COLO668 (cell line): ENCODE measurements around the gene AXIN1.
"Not testable (repeated sequence)": the region's sequence is repeated elsewhere in the genome, so short reads cannot be mapped to it uniquely, and the experiment has no call there.

Source experiments
- DNase-seq: peaks from one replicate; lab custom pipeline; 2025; ENCODE audit not compliant: unreplicated experiment; lab: John Stamatoyannopoulos, UW

The AXIN1 gene, protein sequence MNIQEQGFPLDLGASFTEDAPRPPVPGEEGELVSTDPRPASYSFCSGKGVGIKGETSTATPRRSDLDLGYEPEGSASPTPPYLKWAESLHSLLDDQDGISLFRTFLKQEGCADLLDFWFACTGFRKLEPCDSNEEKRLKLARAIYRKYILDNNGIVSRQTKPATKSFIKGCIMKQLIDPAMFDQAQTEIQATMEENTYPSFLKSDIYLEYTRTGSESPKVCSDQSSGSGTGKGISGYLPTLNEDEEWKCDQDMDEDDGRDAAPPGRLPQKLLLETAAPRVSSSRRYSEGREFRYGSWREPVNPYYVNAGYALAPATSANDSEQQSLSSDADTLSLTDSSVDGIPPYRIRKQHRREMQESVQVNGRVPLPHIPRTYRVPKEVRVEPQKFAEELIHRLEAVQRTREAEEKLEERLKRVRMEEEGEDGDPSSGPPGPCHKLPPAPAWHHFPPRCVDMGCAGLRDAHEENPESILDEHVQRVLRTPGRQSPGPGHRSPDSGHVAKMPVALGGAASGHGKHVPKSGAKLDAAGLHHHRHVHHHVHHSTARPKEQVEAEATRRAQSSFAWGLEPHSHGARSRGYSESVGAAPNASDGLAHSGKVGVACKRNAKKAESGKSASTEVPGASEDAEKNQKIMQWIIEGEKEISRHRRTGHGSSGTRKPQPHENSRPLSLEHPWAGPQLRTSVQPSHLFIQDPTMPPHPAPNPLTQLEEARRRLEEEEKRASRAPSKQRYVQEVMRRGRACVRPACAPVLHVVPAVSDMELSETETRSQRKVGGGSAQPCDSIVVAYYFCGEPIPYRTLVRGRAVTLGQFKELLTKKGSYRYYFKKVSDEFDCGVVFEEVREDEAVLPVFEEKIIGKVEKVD

DNA sequence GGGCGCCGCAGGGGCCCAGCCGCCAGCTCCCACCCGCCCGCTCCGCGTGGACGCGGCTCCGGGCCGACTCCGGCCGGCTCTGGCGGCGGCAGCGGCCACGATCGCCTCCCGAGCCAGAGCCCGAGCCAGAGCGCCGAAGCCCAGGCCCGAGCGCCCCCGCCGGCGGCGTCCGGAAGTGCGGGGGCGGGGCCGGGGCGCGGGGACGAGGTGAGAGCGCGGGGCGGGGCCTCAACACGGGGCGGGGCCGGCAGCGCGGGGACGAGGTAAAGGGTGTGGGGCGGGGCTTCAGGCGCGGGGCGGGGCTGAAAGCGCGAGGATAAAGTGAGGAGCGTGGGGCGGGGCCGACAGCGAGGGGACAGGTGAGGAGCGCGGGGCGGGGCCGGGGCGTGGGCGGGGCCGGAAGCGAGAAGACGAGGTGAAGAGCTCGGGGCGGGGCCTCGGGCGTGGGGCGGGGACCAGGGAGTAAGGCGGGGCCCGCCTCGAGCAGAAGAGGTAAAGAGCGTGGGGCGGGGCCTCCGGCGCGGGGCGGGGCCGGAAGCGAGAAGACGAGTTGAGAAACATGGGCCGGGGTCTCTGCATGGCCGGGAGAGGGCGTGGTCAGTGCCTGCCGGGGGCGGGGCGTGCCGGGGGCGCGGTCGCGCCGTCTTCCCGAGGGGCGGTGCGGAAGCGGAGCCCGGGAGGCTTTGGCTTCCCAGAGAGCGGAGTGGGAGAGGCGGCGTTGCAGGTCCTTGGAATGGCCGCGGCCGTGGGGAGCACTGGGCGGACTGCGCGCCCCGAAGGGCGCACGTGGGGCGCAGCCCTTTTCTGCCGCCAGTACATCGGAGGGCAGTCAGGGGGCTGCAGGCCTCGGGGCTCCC lies at the start of gene AXIN1:
AXIN1 (minus strand) TSS at position 177 of the 857 bp plus-strand sequence. CDS start 5,698 bp downstream, outside the sequence.
- DNase-seq = peak; percentile 99

GRCh38 chr16:401468-402348 lies 49.2 kb upstream of the AXIN1 start, which contains the start of gene DECR2:
TSS of gene DECR2 (plus strand) at chr16:401885. CDS start at chr16:401964, 79 bp downstream.
- DNase-seq = peak; percentile 96

DNA sequence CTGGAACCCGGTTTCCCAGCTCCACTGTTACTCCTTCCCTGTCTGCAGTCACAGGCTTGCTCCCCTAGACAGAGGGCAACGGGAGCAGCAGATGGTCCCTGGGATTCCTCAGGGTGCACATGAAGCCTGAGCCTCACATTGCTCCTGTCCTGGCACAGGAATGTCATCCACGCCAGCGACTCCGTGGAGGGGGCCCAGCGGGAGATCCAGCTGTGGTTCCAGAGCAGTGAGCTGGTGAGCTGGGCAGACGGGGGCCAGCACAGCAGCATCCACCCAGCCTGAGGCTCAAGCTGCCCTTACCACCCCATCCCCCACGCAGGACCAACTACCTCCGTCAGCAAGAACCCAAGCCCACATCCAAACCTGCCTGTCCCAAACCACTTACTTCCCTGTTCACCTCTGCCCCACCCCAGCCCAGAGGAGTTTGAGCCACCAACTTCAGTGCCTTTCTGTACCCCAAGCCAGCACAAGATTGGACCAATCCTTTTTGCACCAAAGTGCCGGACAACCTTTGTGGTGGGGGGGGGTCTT lies 47.6 kb upstream of the AXIN1 start:
- DNase-seq = no peak

GRCh38 chr16:399340-400019 lies 47.0 kb upstream of the AXIN1 start:
- DNase-seq = no peak

DNA sequence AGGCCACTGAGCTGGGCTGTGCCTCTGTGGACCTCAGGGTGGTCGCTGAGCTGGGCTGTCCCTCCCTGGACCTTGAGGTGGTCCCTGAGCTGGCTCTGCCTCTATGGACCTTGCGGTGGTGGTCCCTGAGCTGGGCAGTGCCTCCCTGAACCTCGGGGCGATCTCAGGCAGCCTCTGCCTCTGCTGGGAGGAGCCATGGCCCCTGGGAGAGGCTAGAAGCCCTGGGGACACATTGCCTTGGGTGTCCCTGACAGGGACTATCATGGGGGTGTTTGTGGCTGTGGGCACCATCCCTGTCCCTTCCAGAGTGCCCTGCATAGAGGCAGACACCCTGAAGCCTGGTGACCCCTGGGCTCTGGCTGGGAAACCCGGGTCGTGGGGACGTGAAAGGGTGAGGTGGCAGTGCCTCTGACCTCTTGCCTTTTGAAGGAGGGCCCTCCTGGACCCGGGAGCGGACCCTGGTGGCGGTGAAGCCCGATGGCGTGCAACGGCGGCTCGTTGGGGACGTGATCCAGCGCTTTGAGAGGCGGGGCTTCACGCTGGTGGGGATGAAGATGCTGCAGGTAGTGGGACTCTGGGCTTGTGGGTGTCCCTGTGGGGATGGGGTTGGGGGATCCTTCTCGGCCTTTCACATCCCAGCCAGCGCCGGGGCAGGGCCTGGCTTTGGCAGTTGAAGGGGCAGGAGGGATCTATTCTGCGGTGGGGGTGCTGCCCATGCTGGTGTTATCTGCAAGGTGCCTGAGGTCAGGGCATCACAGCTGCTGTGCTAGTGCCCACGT lies 46.2 kb upstream of the AXIN1 start:
- DNase-seq = no peak

GRCh38 chr16:397736-398332 lies 45.3 kb upstream of the AXIN1 start:
- peak; percentile 29 for DNase-seq

GRCh38 chr16:397135-397661 lies 44.7 kb upstream of the AXIN1 start, which contains the start of gene NME4:
TSS of gene NME4 (plus strand) at chr16:397199. CDS start at chr16:397223, 24 bp downstream.
- peak; percentile 48 for DNase-seq

- DNase-seq = no peak
Observed at GRCh38 chr16:396605-397004, 44.1 kb upstream of the AXIN1 start.

DNA sequence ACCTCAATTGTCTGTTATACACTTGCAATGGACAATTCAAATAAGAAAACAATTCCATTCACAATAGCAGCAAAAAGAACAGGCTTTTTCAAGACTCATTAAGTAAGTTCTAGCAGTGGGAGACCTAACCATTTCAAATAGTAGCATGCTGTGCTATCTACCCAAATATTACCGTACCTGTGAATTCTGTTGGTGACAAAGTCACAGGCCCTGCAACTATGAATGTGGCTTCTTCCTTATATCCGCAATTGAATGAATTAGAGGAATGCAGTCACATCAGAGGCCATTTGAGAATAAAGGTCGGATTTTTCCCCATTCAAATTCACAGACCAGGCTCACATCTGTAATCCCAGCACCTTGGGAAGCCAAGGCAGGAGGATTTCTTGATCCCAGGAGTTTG lies 43.7 kb upstream of the AXIN1 start:
- DNase-seq = no peak

DNA sequence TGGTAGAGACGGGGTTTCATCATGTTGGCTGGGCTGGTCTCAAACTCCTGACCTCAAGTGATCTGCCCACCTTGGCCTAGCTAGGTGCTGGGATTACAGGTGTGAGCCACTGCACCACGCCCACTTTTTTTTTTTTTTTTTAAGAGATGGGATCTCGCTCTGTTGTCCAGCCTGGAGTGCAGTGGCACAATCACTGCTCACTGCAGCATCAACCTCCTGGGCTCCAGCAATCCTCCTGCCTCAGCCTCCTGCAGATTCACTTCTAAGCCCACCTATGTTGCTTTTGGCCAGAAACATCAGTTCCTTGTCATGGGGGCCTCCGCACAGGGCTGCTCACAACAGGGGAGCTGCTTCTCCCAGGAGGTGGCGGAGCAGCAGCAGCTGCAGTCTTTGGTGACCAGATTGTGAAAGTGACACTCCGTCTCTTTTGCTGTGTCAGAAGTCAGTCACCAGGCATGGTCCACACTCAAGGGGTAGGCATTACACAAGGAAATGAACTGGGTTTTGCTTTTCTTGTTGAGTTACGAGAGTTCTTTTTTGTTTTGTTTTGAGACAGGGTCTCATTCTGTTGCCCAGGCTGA lies 40.0 kb upstream of the AXIN1 start:
- no peak for DNase-seq

DNA sequence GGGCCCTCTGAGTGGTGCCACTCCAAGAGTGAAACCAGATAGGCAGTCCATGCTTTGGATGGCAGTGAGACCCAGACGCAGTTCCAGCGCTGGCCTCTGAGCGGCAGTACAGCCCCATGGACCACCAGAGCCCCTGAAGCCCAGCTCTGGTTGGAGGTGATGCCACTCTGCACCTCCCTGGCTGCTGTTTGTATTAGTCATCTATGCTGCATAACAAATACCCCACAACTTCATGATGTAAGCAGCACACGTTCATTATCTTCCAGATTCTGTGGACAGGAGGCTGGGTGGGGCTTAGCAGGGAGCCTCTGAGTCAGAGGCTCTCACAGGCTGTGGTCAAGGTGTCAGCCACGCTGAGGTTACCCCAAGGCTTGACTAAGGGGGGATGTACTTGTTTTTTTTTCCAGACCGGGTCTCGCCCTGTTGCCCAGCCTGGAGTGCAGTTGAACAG lies 39.4 kb upstream of the AXIN1 start:
- peak; percentile 65 for DNase-seq

GRCh38 chr16:389352-389751 lies 36.8 kb upstream of the AXIN1 start:
- no peak for DNase-seq

DNA sequence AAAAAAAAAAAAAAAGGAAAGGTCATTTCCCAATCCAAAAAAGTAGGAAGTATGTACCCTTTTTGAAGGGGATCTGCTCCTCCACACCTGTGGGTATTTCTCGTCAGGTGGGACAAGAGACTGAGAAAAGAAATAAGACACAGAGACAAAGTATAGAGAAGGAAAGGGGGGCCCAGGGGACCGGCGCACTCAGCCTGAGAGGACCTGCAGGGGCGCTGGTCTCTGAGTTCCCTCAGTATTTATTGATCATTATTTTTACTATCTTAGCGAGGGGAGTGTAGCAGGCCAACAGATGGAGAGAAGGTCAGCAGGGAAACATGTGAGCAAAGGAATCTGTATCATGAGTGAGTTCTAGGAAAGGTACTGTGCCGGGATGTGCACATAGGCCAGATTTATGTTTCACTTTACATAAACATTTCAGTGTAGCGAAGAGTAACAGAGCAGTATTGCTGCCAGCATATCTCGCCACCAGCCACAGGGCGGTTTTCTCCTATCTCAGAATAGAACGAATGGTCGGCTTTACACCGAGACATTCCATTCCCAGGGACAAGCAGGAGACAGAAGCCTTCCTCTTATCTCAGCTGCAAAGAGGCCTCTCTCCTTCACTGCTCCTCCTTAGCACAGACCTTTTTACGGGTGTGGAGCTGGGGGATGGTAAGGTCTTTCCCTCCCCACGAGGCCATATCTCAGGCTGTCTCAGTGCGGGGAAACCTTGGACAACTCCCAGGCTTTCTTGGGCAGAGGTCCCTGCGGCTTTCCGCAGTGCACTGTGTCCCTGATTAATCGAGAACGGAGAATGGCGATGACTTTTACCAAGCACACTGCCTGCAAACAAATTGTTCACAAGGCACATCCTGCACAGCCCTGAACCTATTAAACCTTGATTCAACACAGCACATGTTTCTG lies 35.5 kb upstream of the AXIN1 start:
- DNase-seq = not testable (repeated sequence)

DNA sequence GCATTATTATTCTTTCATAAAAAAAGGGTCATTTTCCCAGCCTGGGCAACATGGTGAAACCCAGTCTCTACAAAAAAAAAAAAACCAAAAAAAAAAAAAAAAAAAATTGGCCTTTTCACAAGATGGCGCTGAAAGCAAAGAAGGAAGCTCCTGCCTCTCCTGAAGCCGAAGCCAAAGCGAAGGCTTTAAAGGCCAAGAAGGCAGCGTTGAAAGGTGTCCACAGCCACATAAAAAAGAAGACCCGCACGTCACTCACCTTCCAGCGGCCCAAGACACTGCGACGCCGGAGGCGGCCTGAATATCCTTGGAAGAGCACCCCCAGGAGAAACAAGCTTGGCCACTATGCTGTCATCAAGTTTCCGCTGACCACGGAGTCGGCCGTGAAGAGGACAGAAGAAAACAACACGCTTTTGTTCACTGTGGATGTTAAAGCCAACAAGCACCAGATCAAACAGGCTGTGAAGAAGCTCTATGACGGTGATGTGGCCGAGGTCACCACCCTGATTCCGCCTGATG lies 34.2 kb upstream of the AXIN1 start:
- no peak for DNase-seq

- DNase-seq = peak; percentile 77
Observed at GRCh38 chr16:383326-384051, 31.0 kb upstream of the AXIN1 start.
